Gastroesophageal sphincter (tissue), 3 donors: Measurements from ENCODE around the gene RNF145.

ENCODE experiments used
- CTCF ChIP-seq, 4 experiments: fragments of 200-600 bp in 2 of 4; fragments of 450-650 bp in 2 of 4; sonication (generic) in 1 of 4; IDR thresholded peaks; one replicate each; pipeline ENCODE4 v1.5.1; 2017 to 2019; ENCODE audit warnings: antibody characterized with exemption in 4 of 4, mild to moderate bottlenecking in 2 of 4, moderate library complexity in 2 of 4
- EP300 ChIP-seq: sonication (generic); formaldehyde crosslinking; IDR thresholded peaks from one replicate; pipeline ENCODE4 v1.6.1; 2017; ENCODE audit warnings: antibody characterized with exemption, mild to moderate bottlenecking
- POLR2A ChIP-seq, 2 donors: fragments of 450-650 bp; IDR thresholded peaks; one replicate each; pipeline ENCODE4 v1.6.1; 2017; ENCODE audit warnings: antibody characterized with exemption in 2 of 2, mild to moderate bottlenecking in 2 of 2, moderate library complexity in 1 of 2

DNA sequence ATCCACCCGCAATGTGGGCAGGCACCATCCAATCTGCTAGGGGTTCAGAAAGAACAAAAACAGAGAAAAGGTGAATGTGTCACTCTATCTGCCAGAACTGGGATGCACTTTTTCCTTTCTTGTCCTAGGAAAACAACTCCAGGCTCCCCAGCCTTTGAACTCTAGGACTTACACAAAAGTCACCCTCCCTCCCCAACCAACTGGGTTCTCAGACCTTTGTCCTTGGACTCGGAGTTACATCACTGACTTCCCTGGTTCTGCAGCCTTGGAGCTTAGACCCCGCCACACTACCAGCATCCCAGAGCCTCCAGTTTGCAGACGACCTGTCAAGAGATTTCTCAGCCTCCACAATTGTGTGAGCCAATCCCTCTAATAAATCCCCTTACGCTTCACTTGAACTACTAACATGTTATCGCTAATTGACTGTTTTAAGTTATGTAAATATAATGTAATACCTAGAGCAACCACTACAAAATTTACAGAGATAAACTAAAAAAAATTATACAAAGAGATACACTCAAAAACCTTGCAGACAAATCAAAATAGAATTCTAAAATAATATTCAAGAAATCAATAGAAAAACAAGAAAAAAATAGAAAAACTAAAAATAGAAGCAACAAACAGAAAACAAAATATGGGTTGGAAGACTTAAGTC is 48.4 kb upstream of the RNF145 start:
- TF ChIP-seq CTCF (IDR thresholded peaks at IDR 0.05) (no peak), POLR2A (IDR thresholded peaks at IDR 0.05) (no peak), EP300 (no peak)
